ENCODE measurements around the gene CDK2AP2. TPM values are rescaled to one million over a fixed set of nuclear protein-coding genes. Genes with fewer than 3 reads are reported as not detected.
"Not testable (repeated sequence)": the region's sequence is repeated elsewhere in the genome, so short reads cannot be mapped to it uniquely, and the experiment has no call there.

Gene CDK2AP2
- total RNA-seq, 3 donors from 2014 or later (not counting 1 experiment from before 2014, with no cell fraction given): 57.9 to 67.7 (median 65.5) TPM

DNA sequence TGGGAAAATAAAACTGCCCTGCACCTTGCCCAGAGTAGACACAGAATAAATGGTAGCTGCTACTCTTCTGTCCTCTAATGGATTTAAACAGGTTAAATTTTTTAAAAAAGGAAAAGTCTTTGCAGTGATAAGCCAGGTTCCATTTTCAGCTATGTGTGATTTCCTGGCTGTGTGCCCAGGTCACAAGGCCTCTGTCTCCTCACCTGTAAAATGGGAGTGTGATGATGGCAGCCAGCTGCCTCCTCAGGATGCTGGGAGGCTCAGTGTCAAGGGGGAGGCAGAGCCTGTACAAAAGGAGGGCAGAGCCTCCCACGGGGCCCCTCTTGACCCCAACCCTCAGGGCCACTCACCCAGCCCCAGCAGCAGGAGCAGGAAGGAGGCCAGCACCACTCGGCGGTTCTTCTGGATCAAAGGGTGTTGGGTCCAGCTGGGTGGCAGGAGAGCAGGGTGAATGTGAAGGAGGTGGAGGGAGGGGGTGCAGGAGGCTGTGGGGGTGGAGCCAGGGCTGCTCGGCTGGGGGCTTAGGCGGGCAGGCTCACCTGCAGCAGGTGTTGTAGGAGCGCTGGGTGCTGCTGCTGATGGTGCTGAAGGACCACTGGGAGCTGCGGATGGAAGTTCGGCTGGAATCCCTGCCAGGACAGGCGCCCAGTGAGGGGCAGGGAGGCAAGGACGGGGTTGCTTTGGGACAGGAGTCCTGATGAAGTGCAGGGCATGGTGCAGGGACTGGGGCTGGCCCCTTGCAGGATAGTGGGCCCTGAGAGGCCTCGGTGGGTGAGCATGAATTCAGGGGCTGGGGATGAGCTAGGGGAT lies 40.8 kb downstream of the CDK2AP2 start:
- Histone ChIP-seq H3K4me1 (ENCODE audit: control insufficient read depth, insufficient read depth, low read length) (peaks cover 42% of the 10 kb centered on the region), H3K36me3 (ENCODE audit: control insufficient read depth, insufficient read depth, low read length) (peaks cover 6% of the 10 kb centered on the region), H3K27ac (ENCODE audit: low read length) (no peak overlapping the region), H3K27me3 (ENCODE audit: control insufficient read depth, insufficient read depth, low read length) (no peaks in the 10 kb centered on the region), H3K9me3 (ENCODE audit: control insufficient read depth, insufficient read depth, low read length) (no peaks in the 10 kb centered on the region), H3K4me3 (ENCODE audit: low read length) (no peak overlapping the region)
- Mint-ChIP-seq H3K36me3 (no peaks in the 10 kb centered on the region), H3K27me3 (ENCODE audit: low read depth in 2 of 2) (no peaks in the 10 kb centered on the region), H3K27ac (peak overlapping the region; percentile 18 to 82), H3K4me1 (peaks cover 12 to 37% of the 10 kb centered on the region in 2 donors), H3K4me3 (peak overlapping the region; percentile 73), H3K9me3 (no peaks in the 10 kb centered on the region)
- DNase-seq: no peak
- TF ChIP-seq, protein P1, sequence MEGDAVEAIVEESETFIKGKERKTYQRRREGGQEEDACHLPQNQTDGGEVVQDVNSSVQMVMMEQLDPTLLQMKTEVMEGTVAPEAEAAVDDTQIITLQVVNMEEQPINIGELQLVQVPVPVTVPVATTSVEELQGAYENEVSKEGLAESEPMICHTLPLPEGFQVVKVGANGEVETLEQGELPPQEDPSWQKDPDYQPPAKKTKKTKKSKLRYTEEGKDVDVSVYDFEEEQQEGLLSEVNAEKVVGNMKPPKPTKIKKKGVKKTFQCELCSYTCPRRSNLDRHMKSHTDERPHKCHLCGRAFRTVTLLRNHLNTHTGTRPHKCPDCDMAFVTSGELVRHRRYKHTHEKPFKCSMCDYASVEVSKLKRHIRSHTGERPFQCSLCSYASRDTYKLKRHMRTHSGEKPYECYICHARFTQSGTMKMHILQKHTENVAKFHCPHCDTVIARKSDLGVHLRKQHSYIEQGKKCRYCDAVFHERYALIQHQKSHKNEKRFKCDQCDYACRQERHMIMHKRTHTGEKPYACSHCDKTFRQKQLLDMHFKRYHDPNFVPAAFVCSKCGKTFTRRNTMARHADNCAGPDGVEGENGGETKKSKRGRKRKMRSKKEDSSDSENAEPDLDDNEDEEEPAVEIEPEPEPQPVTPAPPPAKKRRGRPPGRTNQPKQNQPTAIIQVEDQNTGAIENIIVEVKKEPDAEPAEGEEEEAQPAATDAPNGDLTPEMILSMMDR (IDR thresholded peaks at IDR 0.05): no peak
- no peak for ATAC-seq
- intact Hi-C loops (cut with micrococcal nuclease): loop anchor here (5.0 kb wide), 1 partner anchor 65 kb away; the partner anchor contains the start of genes PPP1CA and TBC1D10C
- 89% methylated on average over 11 of the region's 11 CpGs for WGBS (ENCODE audit: insufficient coverage)

DNA sequence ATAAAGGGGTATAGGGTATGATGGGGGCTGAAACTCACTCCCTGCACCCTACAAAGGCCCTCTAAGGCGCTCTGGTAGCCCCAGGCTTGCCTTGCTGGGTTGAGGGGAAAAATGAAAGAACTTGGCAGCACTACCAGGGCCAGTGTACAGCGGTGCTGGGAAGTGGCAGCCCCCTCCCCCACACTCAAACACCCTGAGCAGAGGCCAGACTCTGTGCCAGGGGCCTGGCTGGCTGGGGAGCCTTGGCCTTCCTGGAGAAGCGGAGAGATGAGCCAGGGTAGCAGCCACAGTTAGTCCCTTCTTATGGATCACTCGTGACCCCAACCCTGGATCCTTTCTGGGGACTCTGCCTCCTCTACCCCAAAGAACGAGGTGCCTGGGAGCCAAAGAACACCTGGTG lies 41.6 kb downstream of the CDK2AP2 start:
- Mint-ChIP-seq H3K4me3 (peak overlapping the region; percentile 21), H3K4me1 (peaks cover 12 to 37% of the 10 kb centered on the region in 2 donors), H3K9me3 (no peaks in the 10 kb centered on the region), H3K27me3 (ENCODE audit: low read depth in 2 of 2) (no peaks in the 10 kb centered on the region), H3K36me3 (no peaks in the 10 kb centered on the region), H3K27ac (peak overlapping the region; percentile 18 to 33)
- no peaks in the 10 kb centered on the region for H3K9me3 ChIP-seq (ENCODE audit: control insufficient read depth, insufficient read depth, low read length)
- no peaks in the 10 kb centered on the region for H3K27me3 ChIP-seq (ENCODE audit: control insufficient read depth, insufficient read depth, low read length)
- intact Hi-C loops (cut with micrococcal nuclease): loop anchor here (5.0 kb wide), 1 partner anchor 64 kb away; the partner anchor contains the start of genes PPP1CA and TBC1D10C
- 96% methylated on average over 4 of the region's 5 CpGs for WGBS (ENCODE audit: insufficient coverage)
- no peak for ATAC-seq
- DNase-seq: no peak
- peaks cover 6% of the 10 kb centered on the region for H3K36me3 ChIP-seq (ENCODE audit: control insufficient read depth, insufficient read depth, low read length)
- TF ChIP-seq, protein P1 (IDR thresholded peaks at IDR 0.05): no peak
- H3K27ac ChIP-seq (ENCODE audit: low read length): no peak overlapping the region
- H3K4me3 ChIP-seq (ENCODE audit: low read length): no peak overlapping the region
- peaks cover 42% of the 10 kb centered on the region for H3K4me1 ChIP-seq (ENCODE audit: control insufficient read depth, insufficient read depth, low read length)

DNA sequence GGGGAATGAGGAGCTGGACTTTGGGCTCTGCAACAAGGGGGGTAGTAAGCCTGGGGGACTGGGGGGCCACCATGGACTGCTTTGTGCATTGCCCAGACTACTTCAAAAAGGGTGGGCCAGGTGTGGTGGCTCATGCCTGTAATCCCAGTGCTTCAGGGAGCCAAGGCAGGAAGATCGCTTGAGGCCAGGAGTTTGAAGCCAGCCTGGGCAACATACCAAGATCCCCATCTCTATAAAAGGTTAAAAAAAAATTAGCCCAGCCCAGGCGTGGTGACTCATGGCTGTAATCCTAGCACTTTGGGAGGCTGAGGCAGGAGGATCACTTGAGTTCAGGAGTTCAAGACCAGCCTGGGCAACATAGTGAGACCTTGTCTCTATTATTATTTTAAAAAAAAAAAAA lies 42.4 kb downstream of the CDK2AP2 start:
- not testable (repeated sequence) for H3K36me3 ChIP-seq (ENCODE audit: control insufficient read depth, insufficient read depth, low read length); H3K9me3 ChIP-seq (ENCODE audit: control insufficient read depth, insufficient read depth, low read length); H3K36me3 Mint-ChIP-seq; H3K27me3 ChIP-seq (ENCODE audit: control insufficient read depth, insufficient read depth, low read length); H3K27me3 Mint-ChIP-seq (ENCODE audit: low read depth in 2 of 2); ATAC-seq; H3K9me3 Mint-ChIP-seq; DNase-seq
- Mint-ChIP-seq H3K27ac (peak overlapping the region; percentile 84 to 97), H3K4me1 (peaks cover 12 to 37% of the 10 kb centered on the region in 2 donors), H3K4me3 (peak overlapping the region; percentile 81)
- H3K4me1 ChIP-seq (ENCODE audit: control insufficient read depth, insufficient read depth, low read length): peaks cover 42% of the 10 kb centered on the region
- intact Hi-C loops (cut with micrococcal nuclease): loop anchor here (5.0 kb wide), 1 partner anchor 63 kb away; the partner anchor contains the start of genes PPP1CA and TBC1D10C
- H3K27ac ChIP-seq (ENCODE audit: low read length): peak overlapping the region; percentile 83
- WGBS (ENCODE audit: insufficient coverage): 100% methylated on average over 2 of the region's 2 CpGs
- peak overlapping the region; percentile 62 for H3K4me3 ChIP-seq (ENCODE audit: low read length)

DNA sequence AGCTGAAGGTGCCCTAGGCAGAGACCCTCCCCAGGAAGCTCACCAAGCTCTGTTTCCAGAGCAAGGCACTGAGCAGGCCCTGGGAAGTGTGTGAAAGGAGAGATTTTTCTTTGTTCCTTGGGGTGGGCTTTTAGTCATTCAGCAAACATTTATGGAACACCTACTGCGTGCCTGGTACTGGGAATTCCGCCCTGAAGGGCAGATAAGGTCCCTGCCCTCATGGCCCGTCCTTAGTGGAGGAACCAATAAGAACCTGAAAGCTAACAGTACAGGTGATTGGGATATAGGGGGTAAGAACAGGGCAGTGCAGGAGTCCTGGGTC lies 42.8 kb downstream of the CDK2AP2 start:
- H3K4me3 Mint-ChIP-seq: peak overlapping the region; percentile 81
- peaks cover 12 to 37% of the 10 kb centered on the region in 2 donors for H3K4me1 Mint-ChIP-seq
- Histone ChIP-seq H3K27ac (ENCODE audit: low read length) (peak overlapping the region; percentile 83), H3K9me3 (ENCODE audit: control insufficient read depth, insufficient read depth, low read length) (no peaks in the 10 kb centered on the region), H3K4me1 (ENCODE audit: control insufficient read depth, insufficient read depth, low read length) (peaks cover 42% of the 10 kb centered on the region), H3K4me3 (ENCODE audit: low read length) (peak overlapping the region; percentile 62), H3K36me3 (ENCODE audit: control insufficient read depth, insufficient read depth, low read length) (peaks cover 6% of the 10 kb centered on the region), H3K27me3 (ENCODE audit: control insufficient read depth, insufficient read depth, low read length) (no peaks in the 10 kb centered on the region)
- H3K27me3 Mint-ChIP-seq (ENCODE audit: low read depth in 2 of 2): no peaks in the 10 kb centered on the region
- TF ChIP-seq, protein P1 (IDR thresholded peaks at IDR 0.05): no peak
- 72% methylated on average over 3 of the region's 3 CpGs for WGBS (ENCODE audit: insufficient coverage)
- H3K27ac Mint-ChIP-seq: peak overlapping the region; percentile 84 to 97
- H3K36me3 Mint-ChIP-seq: no peaks in the 10 kb centered on the region
- DNase-seq: no peak
- no peak for ATAC-seq
- no peaks in the 10 kb centered on the region for H3K9me3 Mint-ChIP-seq
- intact Hi-C loops (cut with micrococcal nuclease): loop anchor here (5.0 kb wide), 1 partner anchor 63 kb away; the partner anchor contains the start of genes PPP1CA and TBC1D10C

All from natural killer cell (primary cell).